Mucosa of descending colon (tissue), 3 donors: ENCODE measurements around the gene TGFA. TPM values are rescaled to one million over a fixed set of nuclear protein-coding genes. Genes with fewer than 3 reads are reported as not detected.

Experiments
- ATAC-seq: fragments of 200-7000 bp; cut with Tn5 transposase; one replicate; pipeline ENCODE4 v1.9.1; 2020; ENCODE audit warnings: mild to moderate bottlenecking, moderate library complexity
- DNase-seq, 3 donors: peaks; one replicate each; pipeline ENCODE4 v3.0.0-alpha.2; 2020
- H3K36me3 ChIP-seq: fragments of 200-600 bp; one replicate; pipeline ENCODE4 v1.8.0; 2021; ENCODE audit warnings: low read depth, mild to moderate bottlenecking
- H3K4me1 ChIP-seq: fragments of 200-600 bp; one replicate; pipeline ENCODE4 v1.8.0; 2021; ENCODE audit warnings: low read depth, mild to moderate bottlenecking
- H3K4me3 ChIP-seq: fragments of 200-600 bp; one replicate; pipeline ENCODE4 v1.8.0; 2021; ENCODE audit warnings: mild to moderate bottlenecking
- H3K9me3 ChIP-seq: fragments of 200-600 bp; one replicate; pipeline ENCODE4 v1.8.0; 2021; ENCODE audit warnings: mild to moderate bottlenecking
- intact Hi-C, 2 donors: fragments of 100-400 bp; cut with DNase I in 1 of 2; cut with micrococcal nuclease in 1 of 2; formaldehyde crosslinking; loops; one replicate each; pipeline versions ENCODE4 v1.11.0 to v1.11.1; 2022; cut with DNase I, micrococcal nuclease
- total RNA-seq, 3 donors: library from RNA; stranded (reverse); fragmentation: NEBNext Ultra II Directional in 2 of 3; extraction: Animal tissue kit (Norgen Biotek cat#: 25700) in 2 of 3; gene quantifications; one replicate each; pipeline versions ENCODE4 v1.2.1 to v1.2.4, GENCODE V29; 2021 to 2023
- TF ChIP-seq, protein P1 (sequence below): fragments of 200-600 bp; IDR thresholded peaks from one replicate; pipeline ENCODE4 v1.8.0; 2022; ENCODE audit warnings: antibody characterized with exemption, mild to moderate bottlenecking
- donor health status: DM: no; HTN: no; CAD: no; lungs with moderate emphysema.
- donor health status: DM: no; HTN: no; CAD: no.
- donor health status: DM: no; HTN: yes; CAD: no.

TGFA gene
- total RNA-seq, 3 donors from 2014 or later: 13.5 to 33.5 (median 24.7) TPM

GRCh38 chr2:70496819-70497218 is 56.8 kb downstream of the TGFA start:
- ATAC-seq (no peak), DNase-seq (no peak)
- Histone ChIP-seq H3K36me3 (no peaks in the 10 kb centered on the region), H3K9me3 (no peaks in the 10 kb centered on the region), H3K4me3 (no peak overlapping the region), H3K4me1 (peaks cover 5% of the 10 kb centered on the region)
- intact Hi-C loops: no loop called here
- TF ChIP-seq, protein P1, sequence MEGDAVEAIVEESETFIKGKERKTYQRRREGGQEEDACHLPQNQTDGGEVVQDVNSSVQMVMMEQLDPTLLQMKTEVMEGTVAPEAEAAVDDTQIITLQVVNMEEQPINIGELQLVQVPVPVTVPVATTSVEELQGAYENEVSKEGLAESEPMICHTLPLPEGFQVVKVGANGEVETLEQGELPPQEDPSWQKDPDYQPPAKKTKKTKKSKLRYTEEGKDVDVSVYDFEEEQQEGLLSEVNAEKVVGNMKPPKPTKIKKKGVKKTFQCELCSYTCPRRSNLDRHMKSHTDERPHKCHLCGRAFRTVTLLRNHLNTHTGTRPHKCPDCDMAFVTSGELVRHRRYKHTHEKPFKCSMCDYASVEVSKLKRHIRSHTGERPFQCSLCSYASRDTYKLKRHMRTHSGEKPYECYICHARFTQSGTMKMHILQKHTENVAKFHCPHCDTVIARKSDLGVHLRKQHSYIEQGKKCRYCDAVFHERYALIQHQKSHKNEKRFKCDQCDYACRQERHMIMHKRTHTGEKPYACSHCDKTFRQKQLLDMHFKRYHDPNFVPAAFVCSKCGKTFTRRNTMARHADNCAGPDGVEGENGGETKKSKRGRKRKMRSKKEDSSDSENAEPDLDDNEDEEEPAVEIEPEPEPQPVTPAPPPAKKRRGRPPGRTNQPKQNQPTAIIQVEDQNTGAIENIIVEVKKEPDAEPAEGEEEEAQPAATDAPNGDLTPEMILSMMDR: no peak

DNA sequence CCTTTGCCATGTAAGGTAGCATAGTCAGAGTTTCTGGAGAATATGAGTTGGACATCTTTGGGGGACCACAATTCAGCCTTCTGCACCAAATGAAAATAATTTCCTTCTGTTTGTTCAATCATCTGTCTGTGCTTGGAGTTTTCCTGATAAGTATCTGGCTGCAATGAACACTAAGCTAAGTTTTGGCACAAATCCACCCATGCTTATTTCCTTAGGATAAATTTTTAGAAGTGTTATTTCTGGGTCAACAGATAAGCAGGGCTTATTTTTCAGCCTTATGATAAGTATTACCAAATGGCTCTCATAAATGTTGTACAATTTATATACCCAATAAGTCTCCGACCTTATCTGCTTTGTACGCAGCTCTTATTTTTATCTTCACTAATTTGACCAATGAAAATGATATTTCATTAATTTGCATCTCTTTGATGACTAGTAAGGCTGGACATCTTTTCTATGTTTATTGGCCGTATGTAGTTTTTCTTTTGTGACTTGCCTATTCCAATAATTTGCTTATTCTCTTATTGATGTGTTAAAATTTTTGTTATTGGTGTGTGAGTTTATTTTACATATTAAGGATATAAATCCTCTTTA is 59.2 kb downstream of the TGFA start:
- no peak overlapping the region for H3K4me3 ChIP-seq
- no peaks in the 10 kb centered on the region for H3K36me3 ChIP-seq
- DNase-seq (no peak), ATAC-seq (no peak)
- H3K9me3 ChIP-seq: no peaks in the 10 kb centered on the region
- peaks cover 5% of the 10 kb centered on the region for H3K4me1 ChIP-seq
- intact Hi-C loops: no loop called here
- TF ChIP-seq, protein P1: no peak

GRCh38 chr2:70490381-70490780 is 63.2 kb downstream of the TGFA start:
- DNase-seq (no peak), ATAC-seq (no peak)
- intact Hi-C loops: no loop called here
- H3K36me3 ChIP-seq: no peaks in the 10 kb centered on the region
- H3K4me1 ChIP-seq: no peaks in the 10 kb centered on the region
- no peak overlapping the region for H3K4me3 ChIP-seq
- TF ChIP-seq, protein P1: no peak
- no peaks in the 10 kb centered on the region for H3K9me3 ChIP-seq

GRCh38 chr2:70489165-70489564 is 64.5 kb downstream of the TGFA start:
- no peaks in the 10 kb centered on the region for H3K4me1 ChIP-seq
- no peaks in the 10 kb centered on the region for H3K9me3 ChIP-seq
- TF ChIP-seq, protein P1: no peak
- ATAC-seq (no peak), DNase-seq (no peak)
- intact Hi-C loops: no loop called here
- no peak overlapping the region for H3K4me3 ChIP-seq
- H3K36me3 ChIP-seq: no peaks in the 10 kb centered on the region

GRCh38 chr2:70484086-70484485 is 69.5 kb downstream of the TGFA start:
- TF ChIP-seq, protein P1: no peak
- Histone ChIP-seq H3K36me3 (no peaks in the 10 kb centered on the region), H3K4me3 (no peak overlapping the region), H3K9me3 (no peaks in the 10 kb centered on the region), H3K4me1 (no peaks in the 10 kb centered on the region)
- DNase-seq: no peak
- intact Hi-C loops: no loop called here
- no peak for ATAC-seq

GRCh38 chr2:70482401-70482800 is 71.2 kb downstream of the TGFA start:
- no peaks in the 10 kb centered on the region for H3K4me1 ChIP-seq
- H3K4me3 ChIP-seq: no peak overlapping the region
- no peaks in the 10 kb centered on the region for H3K9me3 ChIP-seq
- ATAC-seq (no peak), DNase-seq (no peak)
- intact Hi-C loops: no loop called here
- H3K36me3 ChIP-seq: no peaks in the 10 kb centered on the region
- TF ChIP-seq, protein P1: no peak
